ENCODE measurements around the gene PSMD10. TPM values are rescaled to one million over a fixed set of nuclear protein-coding genes. Genes with fewer than 3 reads are reported as not detected.

PSMD10 gene
- total and polyA plus RNA-seq, 4 donors, result 17.7 to 21.9 (median 19.1) TPM

DNA sequence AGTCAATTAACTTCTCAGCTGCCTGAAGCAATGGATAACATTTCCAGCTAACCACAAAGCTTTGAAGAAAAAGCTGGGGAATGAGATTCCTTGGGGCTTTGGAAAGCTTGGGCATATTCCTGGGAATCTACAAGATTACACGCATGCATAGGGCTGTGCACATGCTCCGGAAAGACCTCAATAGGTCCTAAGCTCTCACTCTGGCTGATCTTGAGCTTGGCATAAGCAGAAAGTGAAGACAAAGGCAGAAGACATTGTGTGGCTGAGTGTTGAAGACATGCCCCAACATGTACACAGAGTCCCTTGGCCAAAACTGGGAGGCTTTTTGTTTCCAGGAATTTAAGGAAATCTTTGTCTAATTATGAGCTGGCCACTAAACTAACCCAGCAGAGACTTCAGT lies 31.4 kb upstream of the PSMD10 start (continued):
- no peak for TF ChIP-seq TAF1 (conservative IDR thresholded peaks at IDR 0.05)
- no peak for TF ChIP-seq NR2F2 (IDR thresholded peaks at IDR 0.05)

DNA sequence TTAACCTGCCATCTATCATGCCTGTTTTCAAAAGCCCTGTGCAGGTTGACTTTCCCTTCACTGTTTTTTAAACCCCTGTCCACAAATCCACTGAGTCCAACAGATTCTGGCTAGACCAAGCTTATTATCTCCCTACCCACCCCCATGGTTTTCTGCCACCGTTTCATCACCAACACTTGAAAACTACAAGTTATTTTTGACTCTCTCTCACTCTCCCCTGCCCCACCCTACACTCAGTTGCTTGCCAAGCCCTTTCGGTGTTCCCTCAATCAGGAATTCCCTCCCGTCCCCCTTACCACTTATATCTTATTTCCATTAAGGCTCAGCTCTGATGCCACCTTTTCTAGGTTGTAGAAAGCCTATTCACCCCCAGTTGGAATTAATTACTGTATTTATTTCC lies 29.9 kb upstream of the PSMD10 start:
- H3K9ac ChIP-seq (ENCODE audit: low read depth in 1 of 2, low read length in 2 of 2), result no peak overlapping the region
- 81% methylated on average over 3 of the region's 3 CpGs for WGBS
- H3K27me3 ChIP-seq (ENCODE audit: control insufficient read depth in 4 of 4, insufficient read depth in 4 of 4, low read length in 3 of 4), result no peaks in the 10 kb centered on the region
- no peaks in the 10 kb centered on the region for H3K9me3 ChIP-seq (ENCODE audit: control insufficient read depth in 4 of 4, low read length in 3 of 4)
- no peaks in the 10 kb centered on the region for H3K36me3 ChIP-seq (ENCODE audit: control insufficient read depth in 4 of 4, insufficient read depth in 3 of 4, low read depth in 1 of 4, low read length in 3 of 4)
- no peak overlapping the region for H3K27ac ChIP-seq (ENCODE audit: low read depth in 1 of 2, low read length in 2 of 2)
- TF ChIP-seq HNF4G (IDR thresholded peaks at IDR 0.05) (no peak), EGR1 (IDR thresholded peaks at IDR 0.05; ENCODE audit: low read depth in 2 of 2) (no peak), JUND (IDR thresholded peaks at IDR 0.05) (no peak), RXRA (IDR thresholded peaks at IDR 0.05) (no peak), FOXA2 (IDR thresholded peaks at IDR 0.05) (no peak), HNF4A (conservative IDR thresholded peaks at IDR 0.05) (no peak), FOXA1 (IDR thresholded peaks at IDR 0.05) (no peak), RAD21 (IDR thresholded peaks at IDR 0.05) (no peak), TAF1 (conservative IDR thresholded peaks at IDR 0.05) (no peak), SP1 (IDR thresholded peaks at IDR 0.05) (no peak), YY1 (IDR thresholded peaks at IDR 0.05) (no peak), GABPA (IDR thresholded peaks at IDR 0.05 in 1 of 2, conservative IDR thresholded peaks at IDR 0.05 in 1 of 2) (no peak), NR2F2 (IDR thresholded peaks at IDR 0.05) (no peak)
- TF ChIP-seq, protein P1, sequence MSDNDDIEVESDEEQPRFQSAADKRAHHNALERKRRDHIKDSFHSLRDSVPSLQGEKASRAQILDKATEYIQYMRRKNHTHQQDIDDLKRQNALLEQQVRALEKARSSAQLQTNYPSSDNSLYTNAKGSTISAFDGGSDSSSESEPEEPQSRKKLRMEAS (IDR thresholded peaks at IDR 0.05), result no peak
- TF ChIP-seq, protein P2, sequence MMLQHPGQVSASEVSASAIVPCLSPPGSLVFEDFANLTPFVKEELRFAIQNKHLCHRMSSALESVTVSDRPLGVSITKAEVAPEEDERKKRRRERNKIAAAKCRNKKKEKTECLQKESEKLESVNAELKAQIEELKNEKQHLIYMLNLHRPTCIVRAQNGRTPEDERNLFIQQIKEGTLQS (IDR thresholded peaks at IDR 0.05), result no peak
- TF ChIP-seq, protein P3, sequence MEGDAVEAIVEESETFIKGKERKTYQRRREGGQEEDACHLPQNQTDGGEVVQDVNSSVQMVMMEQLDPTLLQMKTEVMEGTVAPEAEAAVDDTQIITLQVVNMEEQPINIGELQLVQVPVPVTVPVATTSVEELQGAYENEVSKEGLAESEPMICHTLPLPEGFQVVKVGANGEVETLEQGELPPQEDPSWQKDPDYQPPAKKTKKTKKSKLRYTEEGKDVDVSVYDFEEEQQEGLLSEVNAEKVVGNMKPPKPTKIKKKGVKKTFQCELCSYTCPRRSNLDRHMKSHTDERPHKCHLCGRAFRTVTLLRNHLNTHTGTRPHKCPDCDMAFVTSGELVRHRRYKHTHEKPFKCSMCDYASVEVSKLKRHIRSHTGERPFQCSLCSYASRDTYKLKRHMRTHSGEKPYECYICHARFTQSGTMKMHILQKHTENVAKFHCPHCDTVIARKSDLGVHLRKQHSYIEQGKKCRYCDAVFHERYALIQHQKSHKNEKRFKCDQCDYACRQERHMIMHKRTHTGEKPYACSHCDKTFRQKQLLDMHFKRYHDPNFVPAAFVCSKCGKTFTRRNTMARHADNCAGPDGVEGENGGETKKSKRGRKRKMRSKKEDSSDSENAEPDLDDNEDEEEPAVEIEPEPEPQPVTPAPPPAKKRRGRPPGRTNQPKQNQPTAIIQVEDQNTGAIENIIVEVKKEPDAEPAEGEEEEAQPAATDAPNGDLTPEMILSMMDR (IDR thresholded peaks at IDR 0.05; ENCODE audit: low read depth, low read length, missing input control), result no peak
- TF ChIP-seq, protein P4, sequence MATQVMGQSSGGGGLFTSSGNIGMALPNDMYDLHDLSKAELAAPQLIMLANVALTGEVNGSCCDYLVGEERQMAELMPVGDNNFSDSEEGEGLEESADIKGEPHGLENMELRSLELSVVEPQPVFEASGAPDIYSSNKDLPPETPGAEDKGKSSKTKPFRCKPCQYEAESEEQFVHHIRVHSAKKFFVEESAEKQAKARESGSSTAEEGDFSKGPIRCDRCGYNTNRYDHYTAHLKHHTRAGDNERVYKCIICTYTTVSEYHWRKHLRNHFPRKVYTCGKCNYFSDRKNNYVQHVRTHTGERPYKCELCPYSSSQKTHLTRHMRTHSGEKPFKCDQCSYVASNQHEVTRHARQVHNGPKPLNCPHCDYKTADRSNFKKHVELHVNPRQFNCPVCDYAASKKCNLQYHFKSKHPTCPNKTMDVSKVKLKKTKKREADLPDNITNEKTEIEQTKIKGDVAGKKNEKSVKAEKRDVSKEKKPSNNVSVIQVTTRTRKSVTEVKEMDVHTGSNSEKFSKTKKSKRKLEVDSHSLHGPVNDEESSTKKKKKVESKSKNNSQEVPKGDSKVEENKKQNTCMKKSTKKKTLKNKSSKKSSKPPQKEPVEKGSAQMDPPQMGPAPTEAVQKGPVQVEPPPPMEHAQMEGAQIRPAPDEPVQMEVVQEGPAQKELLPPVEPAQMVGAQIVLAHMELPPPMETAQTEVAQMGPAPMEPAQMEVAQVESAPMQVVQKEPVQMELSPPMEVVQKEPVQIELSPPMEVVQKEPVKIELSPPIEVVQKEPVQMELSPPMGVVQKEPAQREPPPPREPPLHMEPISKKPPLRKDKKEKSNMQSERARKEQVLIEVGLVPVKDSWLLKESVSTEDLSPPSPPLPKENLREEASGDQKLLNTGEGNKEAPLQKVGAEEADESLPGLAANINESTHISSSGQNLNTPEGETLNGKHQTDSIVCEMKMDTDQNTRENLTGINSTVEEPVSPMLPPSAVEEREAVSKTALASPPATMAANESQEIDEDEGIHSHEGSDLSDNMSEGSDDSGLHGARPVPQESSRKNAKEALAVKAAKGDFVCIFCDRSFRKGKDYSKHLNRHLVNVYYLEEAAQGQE (IDR thresholded peaks at IDR 0.05), result no peak
- TF ChIP-seq, protein P5, sequence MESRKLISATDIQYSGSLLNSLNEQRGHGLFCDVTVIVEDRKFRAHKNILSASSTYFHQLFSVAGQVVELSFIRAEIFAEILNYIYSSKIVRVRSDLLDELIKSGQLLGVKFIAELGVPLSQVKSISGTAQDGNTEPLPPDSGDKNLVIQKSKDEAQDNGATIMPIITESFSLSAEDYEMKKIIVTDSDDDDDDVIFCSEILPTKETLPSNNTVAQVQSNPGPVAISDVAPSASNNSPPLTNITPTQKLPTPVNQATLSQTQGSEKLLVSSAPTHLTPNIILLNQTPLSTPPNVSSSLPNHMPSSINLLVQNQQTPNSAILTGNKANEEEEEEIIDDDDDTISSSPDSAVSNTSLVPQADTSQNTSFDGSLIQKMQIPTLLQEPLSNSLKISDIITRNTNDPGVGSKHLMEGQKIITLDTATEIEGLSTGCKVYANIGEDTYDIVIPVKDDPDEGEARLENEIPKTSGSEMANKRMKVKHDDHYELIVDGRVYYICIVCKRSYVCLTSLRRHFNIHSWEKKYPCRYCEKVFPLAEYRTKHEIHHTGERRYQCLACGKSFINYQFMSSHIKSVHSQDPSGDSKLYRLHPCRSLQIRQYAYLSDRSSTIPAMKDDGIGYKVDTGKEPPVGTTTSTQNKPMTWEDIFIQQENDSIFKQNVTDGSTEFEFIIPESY (IDR thresholded peaks at IDR 0.05), result no peak
- DNase-seq (ENCODE audit: low spot score), result no peak
- no peaks in the 10 kb centered on the region for H3K4me1 ChIP-seq (ENCODE audit: control insufficient read depth in 4 of 4, insufficient read depth in 4 of 4, low read length in 3 of 4)
- H3K4me3 ChIP-seq (ENCODE audit: low read depth in 1 of 3, low read length in 3 of 3), result no peak overlapping the region

Data from liver (tissue), 9 donors.